Bronchial epithelial cell (primary cell): ENCODE measurements around the gene DHFR2. TPM values are rescaled to one million over a fixed set of nuclear protein-coding genes. Genes with fewer than 3 reads are reported as not detected.

ENCODE experiments used
- DNase-seq: peaks from one replicate; pipeline ENCODE4 v3.0.0-alpha.2; 2010; ENCODE audit warnings: low read depth
- FAIRE-seq: peaks from 2 replicates; lab custom pipeline; 2011; peaks lifted over from hg19 to GRCh38; lab: Jason Lieb, UNC
- H3K27me3 ChIP-seq: 2 replicates; pipeline ENCODE4 v1.5.1; 2011; ENCODE audit warnings: low read length; ENCODE audit not compliant: control insufficient read depth, insufficient read depth
- H3K36me3 ChIP-seq: 2 replicates; pipeline ENCODE4 v1.5.1; 2011; ENCODE audit warnings: low read length; ENCODE audit not compliant: control insufficient read depth, insufficient read depth
- H3K4me3 ChIP-seq: 2 replicates; pipeline ENCODE4 v1.5.1; 2011; ENCODE audit warnings: mild to moderate bottlenecking, low read depth, low read length, control low read depth
- CTCF ChIP-seq: IDR thresholded peaks from 2 replicates; pipeline ENCODE4 v1.5.1; 2011; ENCODE audit warnings: mild to moderate bottlenecking, moderate library complexity, low read length, control low read depth, inconsistent platforms; ENCODE audit not compliant: insufficient read depth, severe bottlenecking
- total RNA-seq: library from RNA; depleted of rRNA; stranded (reverse); fragments of >200 nt; gene quantifications from 2 replicates; pipeline ENCODE4 v1.2.1, GENCODE V29; 2014

The DHFR2 gene
- total RNA-seq, 1 donor from 2014 or later: 1.3 TPM

GRCh38 chr3:94008253-94008652, 54.5 kb downstream of the DHFR2 start:
- no peak for FAIRE-seq
- H3K36me3 ChIP-seq: no peaks in the 10 kb centered on the region
- no peak overlapping the region for H3K4me3 ChIP-seq
- no peaks in the 10 kb centered on the region for H3K27me3 ChIP-seq
- DNase-seq: no peak
- no peak for TF ChIP-seq CTCF

Other genes with a start within 250 kb of the DHFR2 start
- 4.2 and 6.0 TPM in 2 replicates for gene PROS1, start 89.0 kb downstream of the DHFR2 start, total RNA-seq
- 6.8 and 10.4 TPM in 2 replicates for gene ARL13B, start 82.8 kb downstream of the DHFR2 start, total RNA-seq
- gene STX19, start 34.3 kb downstream of the DHFR2 start, total RNA-seq: 0.53 and 5.1 TPM in 2 replicates
- gene NSUN3, start 145 bp upstream of the DHFR2 start, total RNA-seq: 7.9 and 11.4 TPM in 2 replicates